22Rv1 (cell line): ENCODE data around the gene PHF20.

Source experiments
- H3K27ac ChIP-seq: fragments of 450-650 bp; 2 replicates; pipeline ENCODE4 v1.5.1; 2017
- CTCF ChIP-seq: fragments of 450-650 bp; IDR thresholded peaks from 2 replicates; pipeline ENCODE4 v1.5.1; 2017; ENCODE audit warnings: mild to moderate bottlenecking
- ZFX ChIP-seq: fragments of 450-650 bp; IDR thresholded peaks from 2 replicates; pipeline ENCODE4 v1.6.1; 2017; ENCODE audit warnings: antibody characterized with exemption, borderline replicate concordance

Gene PHF20

GRCh38 chr20:35939264-35939663 lies 167.4 kb downstream of the PHF20 start:
- TF ChIP-seq CTCF (no peak), ZFX (no peak)
- no peak overlapping the region for H3K27ac ChIP-seq

- H3K27ac ChIP-seq, result no peak overlapping the region
- TF ChIP-seq CTCF (no peak), ZFX (no peak)
These were observed 169.8 kb downstream of the PHF20 start for GRCh38 chr20:35941620-35942019.

- no peak overlapping the region for H3K27ac ChIP-seq
- TF ChIP-seq ZFX, result no peak
- TF ChIP-seq CTCF, result no peak
These were observed 170.4 kb downstream of the PHF20 start for GRCh38 chr20:35942243-35942642.

- no peak overlapping the region for H3K27ac ChIP-seq
- TF ChIP-seq CTCF (peak; percentile 50), ZFX (no peak)
These were observed 175.7 kb downstream of the PHF20 start for GRCh38 chr20:35947489-35947888.

GRCh38 chr20:35947907-35948306 lies 176.1 kb downstream of the PHF20 start:
- no peak for TF ChIP-seq ZFX
- no peak for TF ChIP-seq CTCF
- H3K27ac ChIP-seq, result peak overlapping the region; percentile 25

- TF ChIP-seq CTCF (no peak), ZFX (no peak)
These were observed 178.3 kb downstream of the PHF20 start for GRCh38 chr20:35950093-35950492.

GRCh38 chr20:35952080-35952479 lies 180.3 kb downstream of the PHF20 start:
- peak overlapping the region; percentile 100 for H3K27ac ChIP-seq

More at GRCh38 chr20:35950093-35950492, 178.3 kb downstream of the PHF20 start:
- H3K27ac ChIP-seq, result no peak overlapping the region

- peak overlapping the region; percentile 100 for H3K27ac ChIP-seq
- TF ChIP-seq ZFX (no peak), CTCF (no peak)
These were observed 180.9 kb downstream of the PHF20 start for GRCh38 chr20:35952480-35953386.
